HL-60 (cell line): ENCODE data around the gene TTK.

Experiments
- DNase-seq, 2 experiments: peaks; one replicate each; pipeline ENCODE4 v3.0.0-alpha.2; 2010 to 2020; ENCODE audit warnings: low read depth in 1 of 2, low spot score in 1 of 2
- H3K27ac ChIP-seq: fragments of 250-450 bp; sonication (Bioruptor Pico); replicated peaks from 2 replicates; pipeline ENCODE4 v1.5.1; 2020; ENCODE audit warnings: mild to moderate bottlenecking, moderate library complexity
- H3K27me3 ChIP-seq: fragments of 250-450 bp; sonication (Bioruptor Pico); 2 replicates; pipeline ENCODE4 v1.5.1; 2021; ENCODE audit warnings: mild to moderate bottlenecking, moderate library complexity; ENCODE audit not compliant: insufficient read depth, poor library complexity, severe bottlenecking
- H3K4me3 ChIP-seq: replicated peaks from 2 replicates; pipeline ENCODE4 v1.5.1; 2011; ENCODE audit warnings: mild to moderate bottlenecking, control low read depth, low read length; ENCODE audit not compliant: insufficient read depth
- CTCF ChIP-seq: IDR thresholded peaks from one replicate; pipeline ENCODE4 v1.5.1; 2011; ENCODE audit warnings: low read length, control low read depth, inconsistent platforms; ENCODE audit not compliant: insufficient read depth
- GABPA ChIP-seq: IDR thresholded peaks from 2 replicates; pipeline ENCODE4 v1.6.1; 2012; ENCODE audit warnings: low read depth
- POLR2AphosphoS5 ChIP-seq: IDR thresholded peaks from 2 replicates; pipeline ENCODE4 v1.6.1; 2012; ENCODE audit warnings: low read depth
- SPI1 ChIP-seq: IDR thresholded peaks from 2 replicates; pipeline ENCODE4 v1.6.1; 2012; ENCODE audit warnings: low read depth, mild to moderate bottlenecking, borderline replicate concordance
- TF ChIP-seq, protein P1 (sequence below): IDR thresholded peaks from 2 replicates; pipeline ENCODE4 v1.6.1; 2012; ENCODE audit warnings: low read depth; ENCODE audit not compliant: insufficient replicate concordance

The TTK gene

GRCh38 chr6:79984261-79984660 is 20.2 kb upstream of the TTK start:
- H3K27me3 ChIP-seq, result no peaks in the 10 kb centered on the region
- no peak for TF ChIP-seq SPI1
- TF ChIP-seq GABPA, result no peak
- no peak for TF ChIP-seq CTCF
- TF ChIP-seq POLR2AphosphoS5, result no peak
- TF ChIP-seq, protein P1, sequence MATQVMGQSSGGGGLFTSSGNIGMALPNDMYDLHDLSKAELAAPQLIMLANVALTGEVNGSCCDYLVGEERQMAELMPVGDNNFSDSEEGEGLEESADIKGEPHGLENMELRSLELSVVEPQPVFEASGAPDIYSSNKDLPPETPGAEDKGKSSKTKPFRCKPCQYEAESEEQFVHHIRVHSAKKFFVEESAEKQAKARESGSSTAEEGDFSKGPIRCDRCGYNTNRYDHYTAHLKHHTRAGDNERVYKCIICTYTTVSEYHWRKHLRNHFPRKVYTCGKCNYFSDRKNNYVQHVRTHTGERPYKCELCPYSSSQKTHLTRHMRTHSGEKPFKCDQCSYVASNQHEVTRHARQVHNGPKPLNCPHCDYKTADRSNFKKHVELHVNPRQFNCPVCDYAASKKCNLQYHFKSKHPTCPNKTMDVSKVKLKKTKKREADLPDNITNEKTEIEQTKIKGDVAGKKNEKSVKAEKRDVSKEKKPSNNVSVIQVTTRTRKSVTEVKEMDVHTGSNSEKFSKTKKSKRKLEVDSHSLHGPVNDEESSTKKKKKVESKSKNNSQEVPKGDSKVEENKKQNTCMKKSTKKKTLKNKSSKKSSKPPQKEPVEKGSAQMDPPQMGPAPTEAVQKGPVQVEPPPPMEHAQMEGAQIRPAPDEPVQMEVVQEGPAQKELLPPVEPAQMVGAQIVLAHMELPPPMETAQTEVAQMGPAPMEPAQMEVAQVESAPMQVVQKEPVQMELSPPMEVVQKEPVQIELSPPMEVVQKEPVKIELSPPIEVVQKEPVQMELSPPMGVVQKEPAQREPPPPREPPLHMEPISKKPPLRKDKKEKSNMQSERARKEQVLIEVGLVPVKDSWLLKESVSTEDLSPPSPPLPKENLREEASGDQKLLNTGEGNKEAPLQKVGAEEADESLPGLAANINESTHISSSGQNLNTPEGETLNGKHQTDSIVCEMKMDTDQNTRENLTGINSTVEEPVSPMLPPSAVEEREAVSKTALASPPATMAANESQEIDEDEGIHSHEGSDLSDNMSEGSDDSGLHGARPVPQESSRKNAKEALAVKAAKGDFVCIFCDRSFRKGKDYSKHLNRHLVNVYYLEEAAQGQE, result no peak
- DNase-seq, result no peak
- H3K4me3 ChIP-seq, result no peak overlapping the region
- no peak overlapping the region for H3K27ac ChIP-seq

GRCh38 chr6:79985128-79985527 is 19.3 kb upstream of the TTK start:
- no peaks in the 10 kb centered on the region for H3K27me3 ChIP-seq
- H3K4me3 ChIP-seq, result no peak overlapping the region
- H3K27ac ChIP-seq, result no peak overlapping the region
- no peak for DNase-seq
- TF ChIP-seq, protein P1, result no peak
- no peak for TF ChIP-seq CTCF

GRCh38 chr6:79989641-79990040 is 14.8 kb upstream of the TTK start:
- DNase-seq, result no peak
- TF ChIP-seq GABPA, result no peak
- TF ChIP-seq CTCF, result no peak
- TF ChIP-seq SPI1, result no peak
- TF ChIP-seq POLR2AphosphoS5, result no peak
- TF ChIP-seq, protein P1, result no peak

More at GRCh38 chr6:79989641-79990040, 14.8 kb upstream of the TTK start:
- Histone ChIP-seq H3K4me3 (no peak overlapping the region), H3K27ac (no peak overlapping the region), H3K27me3 (no peaks in the 10 kb centered on the region)
